Suprapubic skin (tissue), 4 donors: ENCODE measurements around the gene CIITA.

Source experiments
- CTCF ChIP-seq, 2 donors: fragments of 200-600 bp in 1 of 2; fragments of 450-650 bp in 1 of 2; sonication (generic) in 1 of 2; IDR thresholded peaks; one replicate each; pipeline ENCODE4 v1.5.1; 2016 to 2019; ENCODE audit warnings: antibody characterized with exemption in 2 of 2, mild to moderate bottlenecking in 1 of 2, moderate library complexity in 1 of 2
- EP300 ChIP-seq: sonication (generic); formaldehyde crosslinking; IDR thresholded peaks from one replicate; pipeline ENCODE4 v1.6.1; 2017; ENCODE audit warnings: antibody characterized with exemption
- POLR2AphosphoS5 ChIP-seq, 3 donors: sonication (generic); formaldehyde crosslinking; IDR thresholded peaks; one replicate each; pipeline ENCODE4 v1.6.1; 2017; ENCODE audit warnings: antibody characterized with exemption in 3 of 3

DNA sequence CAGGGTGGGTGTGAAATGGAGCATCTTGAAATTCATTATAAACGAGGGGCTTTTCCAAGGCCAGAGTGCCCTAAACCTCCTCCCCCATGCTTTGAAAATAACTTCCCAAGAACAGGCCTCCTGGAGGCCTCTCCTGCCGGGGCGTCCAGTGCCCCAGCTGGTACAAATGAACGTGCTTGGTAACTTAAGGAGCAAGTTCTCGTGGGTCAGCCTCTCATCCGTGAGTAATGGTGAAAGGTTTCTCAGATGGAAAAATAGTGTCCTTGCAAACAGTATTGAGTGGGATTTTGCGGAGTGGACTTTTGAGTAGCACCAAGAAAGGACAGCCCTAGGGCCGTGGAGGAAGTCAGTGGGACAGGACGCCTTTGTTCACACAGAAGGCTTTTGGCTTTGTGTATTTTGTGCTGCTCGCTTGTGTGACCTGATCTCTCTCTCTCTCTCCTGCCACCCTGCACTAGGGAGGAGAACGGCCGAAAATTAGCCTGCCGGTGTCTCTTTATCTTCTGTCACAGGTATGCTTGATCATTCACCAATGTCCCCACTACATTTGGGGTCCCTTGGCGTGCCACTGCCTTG, 102.0 kb downstream of the CIITA start:
- TF ChIP-seq EP300 (no peak), CTCF (IDR thresholded peaks at IDR 0.05) (no peak), POLR2AphosphoS5 (IDR thresholded peaks at IDR 0.05) (no peak)
